ENCODE measurements around the gene CDK2AP2. TPM values are rescaled to one million over a fixed set of nuclear protein-coding genes. Genes with fewer than 3 reads are reported as not detected.

The CDK2AP2 gene
- total and polyA plus RNA-seq, 9 of the 15 experiments (the other 6 are each of a cell fraction or from before 2014, with no cell fraction given), result 4.4 to 47.4 (median 21.7) TPM

DNA sequence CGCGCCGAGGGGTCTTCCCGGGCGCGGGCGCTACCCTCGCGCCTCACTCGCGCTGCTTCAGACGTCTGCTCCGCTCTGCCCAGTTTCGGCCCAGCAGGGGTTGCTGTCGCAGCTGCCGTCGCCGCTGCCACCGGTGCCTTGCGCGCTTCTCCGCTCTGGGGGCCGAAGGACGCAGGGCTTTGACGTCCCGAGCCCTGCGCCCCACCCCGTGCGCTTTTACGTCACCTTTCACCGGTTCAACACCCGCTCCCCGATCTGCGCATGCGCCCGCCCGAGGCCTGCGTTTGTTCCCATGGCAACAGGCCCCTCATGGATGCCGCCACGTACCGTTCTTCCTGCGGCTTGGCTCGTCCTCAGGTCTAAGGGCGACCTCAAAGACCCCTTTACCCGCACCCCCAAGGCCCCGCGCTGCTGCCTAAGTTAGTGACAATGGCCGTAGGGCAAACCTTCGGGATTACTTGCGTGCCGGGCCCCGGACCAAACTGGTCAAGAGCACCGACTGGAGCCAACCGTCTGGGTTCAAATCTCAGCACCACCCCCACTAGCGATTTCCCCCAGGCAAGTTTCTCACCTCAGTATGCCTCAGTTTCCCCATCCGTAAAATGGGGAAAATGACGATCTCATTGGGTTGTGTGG is 642 bp upstream of the CDK2AP2 start (continued):
- TF ChIP-seq TFAM (CRISPR knock-in tag; conservative IDR thresholded peaks at IDR 0.05) (no peak), POLR2B (IDR thresholded peaks at IDR 0.05; ENCODE audit: low read depth, partially characterized antibody) (peak; percentile 65), XRCC5 (IDR thresholded peaks at IDR 0.05; ENCODE audit: low read depth, low read length) (0 out of 2 replicates have a peak, but pooled peaks have one; percentile 13), ELF2 (CRISPR knock-in tag; IDR thresholded peaks at IDR 0.05) (no peak), DDX20 (tag; IDR thresholded peaks at IDR 0.05; ENCODE audit: low read depth) (no peak), MIER1 (IDR thresholded peaks at IDR 0.05; ENCODE audit: low read depth) (no peak), FOXJ2 (tag; IDR thresholded peaks at IDR 0.05) (peak; percentile 72), HNRNPL (IDR thresholded peaks at IDR 0.05; ENCODE audit: low read depth, low read length) (no peak), RBFOX2 (IDR thresholded peaks at IDR 0.05; ENCODE audit: low read depth, low read length) (peak; percentile 70), NR2F6 (CRISPR knock-in tag; IDR thresholded peaks at IDR 0.05) (no peak), RAD51 (IDR thresholded peaks at IDR 0.05; ENCODE audit: borderline replicate concordance, low read depth) (no peak), MEF2A (IDR thresholded peaks at IDR 0.05; ENCODE audit: control insufficient read depth, low read depth, low read length) (no peak), FUS (optimal IDR thresholded peaks at IDR 0.05; ENCODE audit: low read depth, low read length) (no peak), FOXA1 (IDR thresholded peaks at IDR 0.05; ENCODE audit: borderline replicate concordance) (no peak), PCBP2 (IDR thresholded peaks at IDR 0.05; ENCODE audit: low read depth, low read length, poor library complexity, severe bottlenecking) (no peak), E2F6 (IDR thresholded peaks at IDR 0.05; ENCODE audit: borderline replicate concordance in 1 of 2, extremely low read depth in 1 of 2, insufficient read depth in 1 of 2, insufficient read length in 1 of 2, low read depth in 1 of 2, low read length in 1 of 2, poor library complexity in 1 of 2, severe bottlenecking in 1 of 2) (no peak), TAF1 (IDR thresholded peaks at IDR 0.05; ENCODE audit: control insufficient read depth, extremely low read depth, insufficient read depth, low read length, severe bottlenecking) (peak; percentile 36), TCF3 (CRISPR knock-in tag; IDR thresholded peaks at IDR 0.05) (no peak), RFX1 (IDR thresholded peaks at IDR 0.05) (peak; percentile 100), ZNF3 (CRISPR knock-in tag; IDR thresholded peaks at IDR 0.05) (no peak), ZFPM2 (CRISPR knock-in tag; IDR thresholded peaks at IDR 0.05) (no peak), ZNF347 (CRISPR knock-in tag; IDR thresholded peaks at IDR 0.05; ENCODE audit: low read depth) (no peak), ETV6 (IDR thresholded peaks at IDR 0.05; ENCODE audit: borderline replicate concordance in 1 of 2, low read depth in 2 of 2, low read length in 1 of 2) (no peak), ETV6 (CRISPR knock-in tag; IDR thresholded peaks at IDR 0.05; ENCODE audit: borderline replicate concordance) (no peak), FOS (IDR thresholded peaks at IDR 0.05; ENCODE audit: extremely low read depth, insufficient read length) (no peak)
- TF ChIP-seq, protein P1, sequence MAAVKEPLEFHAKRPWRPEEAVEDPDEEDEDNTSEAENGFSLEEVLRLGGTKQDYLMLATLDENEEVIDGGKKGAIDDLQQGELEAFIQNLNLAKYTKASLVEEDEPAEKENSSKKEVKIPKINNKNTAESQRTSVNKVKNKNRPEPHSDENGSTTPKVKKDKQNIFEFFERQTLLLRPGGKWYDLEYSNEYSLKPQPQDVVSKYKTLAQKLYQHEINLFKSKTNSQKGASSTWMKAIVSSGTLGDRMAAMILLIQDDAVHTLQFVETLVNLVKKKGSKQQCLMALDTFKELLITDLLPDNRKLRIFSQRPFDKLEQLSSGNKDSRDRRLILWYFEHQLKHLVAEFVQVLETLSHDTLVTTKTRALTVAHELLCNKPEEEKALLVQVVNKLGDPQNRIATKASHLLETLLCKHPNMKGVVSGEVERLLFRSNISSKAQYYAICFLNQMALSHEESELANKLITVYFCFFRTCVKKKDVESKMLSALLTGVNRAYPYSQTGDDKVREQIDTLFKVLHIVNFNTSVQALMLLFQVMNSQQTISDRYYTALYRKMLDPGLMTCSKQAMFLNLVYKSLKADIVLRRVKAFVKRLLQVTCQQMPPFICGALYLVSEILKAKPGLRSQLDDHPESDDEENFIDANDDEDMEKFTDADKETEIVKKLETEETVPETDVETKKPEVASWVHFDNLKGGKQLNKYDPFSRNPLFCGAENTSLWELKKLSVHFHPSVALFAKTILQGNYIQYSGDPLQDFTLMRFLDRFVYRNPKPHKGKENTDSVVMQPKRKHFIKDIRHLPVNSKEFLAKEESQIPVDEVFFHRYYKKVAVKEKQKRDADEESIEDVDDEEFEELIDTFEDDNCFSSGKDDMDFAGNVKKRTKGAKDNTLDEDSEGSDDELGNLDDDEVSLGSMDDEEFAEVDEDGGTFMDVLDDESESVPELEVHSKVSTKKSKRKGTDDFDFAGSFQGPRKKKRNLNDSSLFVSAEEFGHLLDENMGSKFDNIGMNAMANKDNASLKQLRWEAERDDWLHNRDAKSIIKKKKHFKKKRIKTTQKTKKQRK (IDR thresholded peaks at IDR 0.05; ENCODE audit: borderline replicate concordance, low read depth, low read length), result no peak
